Transverse colon (tissue), 4 donors: ENCODE measurements around the gene UBE2E2.

Source experiments
- CTCF ChIP-seq, 5 experiments: fragments of 200-600 bp in 3 of 5; fragments of 450-650 bp in 2 of 5; sonication (generic) in 3 of 5; IDR thresholded peaks; 1 replicate in 2 of 5; 2 replicates in 3 of 5; pipeline ENCODE4 v1.5.1; 2016 to 2017; ENCODE audit warnings: antibody characterized with exemption in 5 of 5, inconsistent platforms in 3 of 5, mild to moderate bottlenecking in 2 of 5, moderate library complexity in 1 of 5
- EP300 ChIP-seq: sonication (generic); formaldehyde crosslinking; IDR thresholded peaks from one replicate; pipeline ENCODE4 v1.6.1; 2017; ENCODE audit warnings: antibody characterized with exemption, low read depth
- POLR2A ChIP-seq: fragments of 450-650 bp; IDR thresholded peaks from one replicate; pipeline ENCODE4 v1.6.1; 2016; ENCODE audit warnings: antibody characterized with exemption, mild to moderate bottlenecking, moderate library complexity
- POLR2AphosphoS5 ChIP-seq, 3 donors: sonication (generic); formaldehyde crosslinking; IDR thresholded peaks; one replicate each; pipeline ENCODE4 v1.6.1; 2016; ENCODE audit warnings: antibody characterized with exemption in 3 of 3

- TF ChIP-seq CTCF (IDR thresholded peaks at IDR 0.05), result no peak
- TF ChIP-seq POLR2AphosphoS5 (IDR thresholded peaks at IDR 0.05), result no peak
- TF ChIP-seq POLR2A, result no peak
- TF ChIP-seq EP300, result no peak
Measured at GRCh38 chr3:23170291-23170690, 32.8 kb upstream of the UBE2E2 start.
